HG02852 (cell line): ENCODE data around the gene IFT22.
"Not testable (repeated sequence)": the region's sequence is repeated elsewhere in the genome, so short reads cannot be mapped to it uniquely, and the experiment has no call there.

Experiments used
- ATAC-seq: cut with Tn5 transposase; IDR thresholded peaks from one replicate; pipeline ENCODE4 v1.9.1; 2021; ENCODE audit warnings: mild to moderate bottlenecking, moderate library complexity; ENCODE audit not compliant: unreplicated experiment

Gene IFT22

GRCh38 chr7:101321491-101322401 is at the start of gene IFT22:
IFT22 (minus strand) TSS chr7:101321812; CDS start chr7:101321709, 103 bp downstream.
- ATAC-seq = peak; percentile 98

GRCh38 chr7:101370836-101371235 is 49.2 kb upstream of the IFT22 start:
- no peak for ATAC-seq

- no peak for ATAC-seq
Observed at GRCh38 chr7:101368422-101369165, 47.0 kb upstream of the IFT22 start.

- ATAC-seq = no peak
Observed at GRCh38 chr7:101367676-101368075, 46.1 kb upstream of the IFT22 start.

GRCh38 chr7:101365956-101366355 is 44.3 kb upstream of the IFT22 start:
- no peak for ATAC-seq

GRCh38 chr7:101363734-101364374 is 42.2 kb upstream of the IFT22 start:
- ATAC-seq = peak; percentile 55

- ATAC-seq = no peak
Observed at GRCh38 chr7:101363196-101363733, 41.7 kb upstream of the IFT22 start.

GRCh38 chr7:101362334-101363195 is 41.0 kb upstream of the IFT22 start, which contains the start of gene COL26A1:
COL26A1 (plus strand) TSS chr7:101362875; CDS start chr7:101363033, 158 bp downstream.
- ATAC-seq = no peak

GRCh38 chr7:101357433-101357832 is 35.8 kb upstream of the IFT22 start:
- no peak for ATAC-seq

- ATAC-seq = no peak
Observed at GRCh38 chr7:101352920-101353308, 31.3 kb upstream of the IFT22 start.

- not testable (repeated sequence) for ATAC-seq
Observed at GRCh38 chr7:101349300-101349699, 27.7 kb upstream of the IFT22 start.

- ATAC-seq = not testable (repeated sequence)
Observed at GRCh38 chr7:101348456-101349067, 26.9 kb upstream of the IFT22 start.

- no peak for ATAC-seq
Observed at GRCh38 chr7:101347477-101347876, 25.9 kb upstream of the IFT22 start.

- no peak for ATAC-seq
Observed at GRCh38 chr7:101342892-101343291, 21.3 kb upstream of the IFT22 start.

GRCh38 chr7:101340379-101340778 is 18.8 kb upstream of the IFT22 start:
- no peak for ATAC-seq

- no peak for ATAC-seq
Observed at GRCh38 chr7:101333912-101334311, 12.3 kb upstream of the IFT22 start.

- ATAC-seq = no peak
Observed at GRCh38 chr7:101332026-101332425, 10.4 kb upstream of the IFT22 start.

- no peak for ATAC-seq
Observed at GRCh38 chr7:101330011-101330484, 8.4 kb upstream of the IFT22 start.

- no peak for ATAC-seq
Observed at GRCh38 chr7:101328159-101328558, 6.5 kb upstream of the IFT22 start.
